H1 (cell line): ENCODE measurements around the gene FREM2.

ENCODE experiments used
- CREB1 ChIP-seq: IDR thresholded peaks from 2 replicates; pipeline ENCODE4 v1.6.1; 2012; ENCODE audit warnings: inconsistent platforms
- GTF2F1 ChIP-seq: IDR thresholded peaks from 2 replicates; pipeline ENCODE4 v1.6.1; 2012; ENCODE audit warnings: low read depth, low read length, improper control_type of control experiment, borderline replicate concordance
- JUN ChIP-seq: IDR thresholded peaks from 2 replicates; pipeline ENCODE4 v1.6.1; 2011; ENCODE audit warnings: low read depth, mild to moderate bottlenecking, improper control_type of control experiment, low read length
- JUND ChIP-seq: IDR thresholded peaks from 2 replicates; pipeline ENCODE4 v1.6.1; 2011; ENCODE audit warnings: mild to moderate bottlenecking, improper control_type of control experiment, low read length
- POLR2AphosphoS5 ChIP-seq: IDR thresholded peaks from 2 replicates; pipeline ENCODE4 v1.6.1; 2011; ENCODE audit warnings: low read depth, low read length
- RAD21 ChIP-seq, 2 experiments: IDR thresholded peaks in 1 of 2; conservative IDR thresholded peaks in 1 of 2; 2 replicates each; pipeline ENCODE4 v1.6.1; 2011; ENCODE audit warnings: low read depth in 2 of 2, low read length in 2 of 2, improper control_type of control experiment in 1 of 2, inconsistent platforms in 1 of 2, mild to moderate bottlenecking in 1 of 2, moderate library complexity in 1 of 2
- RFX5 ChIP-seq: IDR thresholded peaks from 2 replicates; pipeline ENCODE4 v1.6.1; 2011; ENCODE audit warnings: low read depth, low read length, improper control_type of control experiment, borderline replicate concordance
- RXRA ChIP-seq: IDR thresholded peaks from 2 replicates; pipeline ENCODE4 v1.6.1; 2011; ENCODE audit warnings: low read depth, mild to moderate bottlenecking, low read length, moderate library complexity; ENCODE audit not compliant: insufficient read depth
- TF ChIP-seq, protein P1 (sequence below): IDR thresholded peaks from 2 replicates; pipeline ENCODE4 v1.6.1; 2012; ENCODE audit warnings: inconsistent platforms
- TF ChIP-seq, protein P2 (sequence below), 3 experiments: IDR thresholded peaks; 1 replicate in 2 of 3; 2 replicates in 1 of 3; pipeline versions ENCODE4 v1.5.1 to v1.6.1; 2011; ENCODE audit warnings: low read length in 3 of 3, mild to moderate bottlenecking in 3 of 3, inconsistent platforms in 2 of 3, low read depth in 1 of 3, moderate library complexity in 1 of 3; ENCODE audit not compliant: insufficient read depth in 1 of 3; ENCODE audit errors: control extremely low read depth in 1 of 3

DNA sequence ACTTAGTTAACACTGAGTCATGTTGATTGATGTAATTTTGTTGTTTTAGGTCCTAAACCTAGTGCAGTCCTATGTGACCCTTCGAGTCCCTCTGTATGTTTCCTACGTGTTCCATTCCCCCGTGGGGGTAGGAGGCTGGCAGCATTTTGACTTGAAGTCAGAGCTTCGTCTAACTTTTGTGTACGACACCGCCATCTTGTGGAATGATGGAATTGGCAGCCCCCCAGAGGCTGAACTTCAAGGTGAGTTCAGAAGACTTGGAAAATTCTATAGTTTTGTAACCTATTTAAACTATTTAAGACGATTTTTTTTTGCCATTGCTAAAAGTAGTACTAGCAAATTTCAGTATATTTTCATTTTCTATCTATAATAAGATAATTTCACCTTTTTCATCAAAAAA, 185.8 kb downstream of the FREM2 start:
- TF ChIP-seq GTF2F1 (no peak), POLR2AphosphoS5 (no peak), RAD21 (IDR thresholded peaks at IDR 0.05 in 1 of 2, conservative IDR thresholded peaks at IDR 0.05 in 1 of 2; ENCODE audit: low read depth in 2 of 2, low read length in 2 of 2) (peak; percentile 78 to 85), RXRA (no peak), RFX5 (no peak), JUND (no peak), JUN (no peak), CREB1 (no peak)
- TF ChIP-seq, protein P1, sequence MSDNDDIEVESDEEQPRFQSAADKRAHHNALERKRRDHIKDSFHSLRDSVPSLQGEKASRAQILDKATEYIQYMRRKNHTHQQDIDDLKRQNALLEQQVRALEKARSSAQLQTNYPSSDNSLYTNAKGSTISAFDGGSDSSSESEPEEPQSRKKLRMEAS, result no peak
- TF ChIP-seq, protein P2, sequence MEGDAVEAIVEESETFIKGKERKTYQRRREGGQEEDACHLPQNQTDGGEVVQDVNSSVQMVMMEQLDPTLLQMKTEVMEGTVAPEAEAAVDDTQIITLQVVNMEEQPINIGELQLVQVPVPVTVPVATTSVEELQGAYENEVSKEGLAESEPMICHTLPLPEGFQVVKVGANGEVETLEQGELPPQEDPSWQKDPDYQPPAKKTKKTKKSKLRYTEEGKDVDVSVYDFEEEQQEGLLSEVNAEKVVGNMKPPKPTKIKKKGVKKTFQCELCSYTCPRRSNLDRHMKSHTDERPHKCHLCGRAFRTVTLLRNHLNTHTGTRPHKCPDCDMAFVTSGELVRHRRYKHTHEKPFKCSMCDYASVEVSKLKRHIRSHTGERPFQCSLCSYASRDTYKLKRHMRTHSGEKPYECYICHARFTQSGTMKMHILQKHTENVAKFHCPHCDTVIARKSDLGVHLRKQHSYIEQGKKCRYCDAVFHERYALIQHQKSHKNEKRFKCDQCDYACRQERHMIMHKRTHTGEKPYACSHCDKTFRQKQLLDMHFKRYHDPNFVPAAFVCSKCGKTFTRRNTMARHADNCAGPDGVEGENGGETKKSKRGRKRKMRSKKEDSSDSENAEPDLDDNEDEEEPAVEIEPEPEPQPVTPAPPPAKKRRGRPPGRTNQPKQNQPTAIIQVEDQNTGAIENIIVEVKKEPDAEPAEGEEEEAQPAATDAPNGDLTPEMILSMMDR (IDR thresholded peaks at IDR 0.05; ENCODE audit: control extremely low read depth in 1 of 3, insufficient read depth in 1 of 3, low read depth in 1 of 3, low read length in 3 of 3), result peak; percentile 57 to 95 (median 83)
